ENCODE data around the gene LRPPRC. TPM values are rescaled to one million over a fixed set of nuclear protein-coding genes. Genes with fewer than 3 reads are reported as not detected.

The LRPPRC gene
- total RNA-seq, 1 donor from 2014 or later: 131 TPM

DNA sequence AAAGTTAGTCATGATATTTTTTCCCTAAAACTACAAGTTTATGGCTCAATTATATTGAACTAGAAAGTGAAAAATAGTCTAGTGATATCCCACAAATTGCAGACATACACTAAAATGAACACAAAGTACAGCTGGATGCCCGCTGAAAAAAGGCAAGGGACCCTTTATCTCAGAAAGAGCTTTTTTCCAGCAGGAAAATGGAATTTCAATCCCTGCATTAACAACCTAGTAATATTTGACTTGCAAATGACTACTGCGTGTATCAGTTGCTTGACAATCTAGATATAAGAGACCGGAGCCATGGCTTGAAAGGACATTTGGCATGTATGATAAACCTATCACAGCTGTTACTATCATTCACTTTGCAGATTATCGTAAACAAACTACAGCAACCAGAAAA, 49.1 kb downstream of the LRPPRC start:
- DNase-seq (ENCODE audit: low read depth, low spot score): no peak
- Mint-ChIP-seq H3K36me3 (ENCODE audit: low read depth) (peaks cover 8% of the 10 kb centered on the region), H3K9me3 (no peaks in the 10 kb centered on the region), H3K4me1 (no peaks in the 10 kb centered on the region), H3K27me3 (ENCODE audit: low read depth) (no peaks in the 10 kb centered on the region), H3K4me3 (no peak overlapping the region), H3K27ac (ENCODE audit: unreplicated experiment) (no peak overlapping the region)
- TF ChIP-seq, protein P1, sequence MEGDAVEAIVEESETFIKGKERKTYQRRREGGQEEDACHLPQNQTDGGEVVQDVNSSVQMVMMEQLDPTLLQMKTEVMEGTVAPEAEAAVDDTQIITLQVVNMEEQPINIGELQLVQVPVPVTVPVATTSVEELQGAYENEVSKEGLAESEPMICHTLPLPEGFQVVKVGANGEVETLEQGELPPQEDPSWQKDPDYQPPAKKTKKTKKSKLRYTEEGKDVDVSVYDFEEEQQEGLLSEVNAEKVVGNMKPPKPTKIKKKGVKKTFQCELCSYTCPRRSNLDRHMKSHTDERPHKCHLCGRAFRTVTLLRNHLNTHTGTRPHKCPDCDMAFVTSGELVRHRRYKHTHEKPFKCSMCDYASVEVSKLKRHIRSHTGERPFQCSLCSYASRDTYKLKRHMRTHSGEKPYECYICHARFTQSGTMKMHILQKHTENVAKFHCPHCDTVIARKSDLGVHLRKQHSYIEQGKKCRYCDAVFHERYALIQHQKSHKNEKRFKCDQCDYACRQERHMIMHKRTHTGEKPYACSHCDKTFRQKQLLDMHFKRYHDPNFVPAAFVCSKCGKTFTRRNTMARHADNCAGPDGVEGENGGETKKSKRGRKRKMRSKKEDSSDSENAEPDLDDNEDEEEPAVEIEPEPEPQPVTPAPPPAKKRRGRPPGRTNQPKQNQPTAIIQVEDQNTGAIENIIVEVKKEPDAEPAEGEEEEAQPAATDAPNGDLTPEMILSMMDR (conservative IDR thresholded peaks at IDR 0.05): no peak

DNA sequence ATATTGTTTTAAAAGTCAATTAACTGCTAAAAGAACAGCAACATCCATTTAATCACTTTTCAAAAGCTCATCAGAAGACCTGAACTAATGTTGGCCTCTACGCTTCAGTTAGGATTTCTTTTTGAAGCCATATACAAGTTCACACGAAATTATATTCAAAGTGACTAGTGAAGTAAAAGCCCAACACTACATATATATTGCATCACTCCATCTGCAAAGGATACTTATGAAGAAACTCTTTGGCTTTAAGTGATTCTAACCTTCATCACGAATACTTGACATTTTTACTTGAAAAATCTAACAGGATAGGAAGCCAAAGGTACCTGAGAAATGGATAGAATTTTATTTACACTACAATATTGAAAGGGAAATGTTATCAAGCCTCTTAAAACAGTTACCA, 50.4 kb downstream of the LRPPRC start:
- no peak overlapping the region for H3K4me3 Mint-ChIP-seq
- peaks cover 8% of the 10 kb centered on the region for H3K36me3 Mint-ChIP-seq (ENCODE audit: low read depth)
- no peaks in the 10 kb centered on the region for H3K27me3 Mint-ChIP-seq (ENCODE audit: low read depth)
- no peaks in the 10 kb centered on the region for H3K4me1 Mint-ChIP-seq
- H3K9me3 Mint-ChIP-seq: no peaks in the 10 kb centered on the region
- TF ChIP-seq, protein P1 (conservative IDR thresholded peaks at IDR 0.05): no peak
- no peak for DNase-seq (ENCODE audit: low read depth, low spot score)
- no peak overlapping the region for H3K27ac Mint-ChIP-seq (ENCODE audit: unreplicated experiment)

DNA sequence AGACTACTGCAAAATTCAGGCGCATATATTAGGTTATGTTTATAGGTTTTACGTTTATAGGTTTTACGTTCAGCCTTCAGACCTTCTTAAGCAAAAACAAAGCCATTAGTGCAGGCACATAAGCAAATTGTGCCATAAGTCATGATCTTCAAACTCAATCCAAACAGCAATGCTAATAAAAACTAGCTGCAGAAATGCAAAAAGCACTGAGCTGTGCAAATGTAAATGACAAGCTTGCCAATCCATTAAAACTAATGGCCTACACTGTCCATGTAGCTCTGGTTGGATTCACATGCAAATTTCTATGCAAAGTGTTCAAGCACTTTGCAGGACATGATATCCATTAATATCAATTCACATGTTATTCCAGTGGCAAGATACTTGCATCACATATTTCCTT, 50.9 kb downstream of the LRPPRC start:
- Mint-ChIP-seq H3K36me3 (ENCODE audit: low read depth) (peaks cover 5% of the 10 kb centered on the region), H3K4me3 (no peak overlapping the region), H3K4me1 (no peaks in the 10 kb centered on the region), H3K27ac (ENCODE audit: unreplicated experiment) (no peak overlapping the region), H3K9me3 (no peaks in the 10 kb centered on the region), H3K27me3 (ENCODE audit: low read depth) (no peaks in the 10 kb centered on the region)
- no peak for DNase-seq (ENCODE audit: low read depth, low spot score)
- TF ChIP-seq, protein P1 (conservative IDR thresholded peaks at IDR 0.05): no peak

DNA sequence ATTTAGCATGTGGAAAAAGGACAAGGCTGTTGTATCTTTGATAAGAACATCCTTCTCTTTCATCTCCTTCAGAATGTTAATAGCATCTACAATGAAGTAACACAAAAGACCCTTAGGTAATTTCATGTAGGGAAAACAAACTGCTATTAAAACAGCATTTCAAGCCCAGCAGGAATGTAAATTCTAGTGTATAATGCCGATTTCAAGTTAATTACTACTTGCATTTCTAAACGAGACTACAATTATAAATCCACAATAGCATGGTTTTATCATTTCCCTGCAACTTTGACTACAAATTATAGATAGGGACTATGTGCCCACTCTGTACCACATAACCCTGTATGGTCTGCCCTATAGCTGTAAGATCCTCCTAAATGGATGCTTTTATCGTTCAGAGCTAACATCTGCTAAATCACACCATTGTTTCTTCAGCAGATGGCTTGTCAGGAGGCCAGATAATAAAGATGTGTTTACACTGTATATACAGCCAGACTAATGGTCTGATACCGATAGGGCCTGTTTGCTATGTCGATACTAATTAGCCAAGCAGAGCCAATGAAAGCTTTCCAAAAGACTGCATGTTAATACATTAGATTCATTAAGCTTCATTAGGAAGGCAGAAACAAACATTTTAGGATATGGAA, 51.9 kb downstream of the LRPPRC start:
- H3K4me1 Mint-ChIP-seq: no peaks in the 10 kb centered on the region
- H3K4me3 Mint-ChIP-seq: no peak overlapping the region
- no peak for DNase-seq (ENCODE audit: low read depth, low spot score)
- TF ChIP-seq, protein P1 (conservative IDR thresholded peaks at IDR 0.05): no peak
- H3K36me3 Mint-ChIP-seq (ENCODE audit: low read depth): peaks cover 12% of the 10 kb centered on the region
- no peak overlapping the region for H3K27ac Mint-ChIP-seq (ENCODE audit: unreplicated experiment)
- no peaks in the 10 kb centered on the region for H3K27me3 Mint-ChIP-seq (ENCODE audit: low read depth)
- no peaks in the 10 kb centered on the region for H3K9me3 Mint-ChIP-seq

DNA sequence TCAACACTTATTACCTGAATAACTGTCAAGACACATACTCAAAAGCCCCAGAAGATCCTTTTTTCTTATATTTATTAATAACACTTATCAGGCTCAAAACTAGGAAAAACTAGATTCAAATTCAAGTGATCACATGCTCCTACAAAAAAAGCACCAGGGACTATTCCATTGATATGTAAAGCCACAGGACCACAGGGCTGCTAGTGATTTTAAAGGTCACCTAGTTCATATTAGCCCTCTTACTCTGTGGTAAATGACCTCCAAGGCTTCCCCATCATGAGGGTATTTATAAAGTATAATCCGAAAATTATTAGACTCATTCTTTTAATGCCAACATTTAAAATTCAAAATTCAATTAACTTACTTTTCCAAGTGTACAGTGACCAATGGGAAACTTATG, 52.5 kb downstream of the LRPPRC start:
- Mint-ChIP-seq H3K36me3 (ENCODE audit: low read depth) (peaks cover 14% of the 10 kb centered on the region), H3K9me3 (no peaks in the 10 kb centered on the region), H3K27ac (ENCODE audit: unreplicated experiment) (no peak overlapping the region), H3K4me1 (no peaks in the 10 kb centered on the region), H3K27me3 (ENCODE audit: low read depth) (no peaks in the 10 kb centered on the region), H3K4me3 (no peak overlapping the region)
- no peak for DNase-seq (ENCODE audit: low read depth, low spot score)
- TF ChIP-seq, protein P1 (conservative IDR thresholded peaks at IDR 0.05): no peak
